RKO (cell line): ENCODE results near the gene MYLK.
"Not testable (repeated sequence)": the region's sequence is repeated elsewhere in the genome, so short reads cannot be mapped to it uniquely, and the experiment has no call there.

Source experiments
- DNase-seq: peaks from one replicate; pipeline ENCODE4 v3.0.0-alpha.2; 2016; ENCODE audit warnings: low spot score

MYLK gene

GRCh38 chr3:123745184-123745855 is 138.8 kb downstream of the MYLK start:
- DNase-seq = no peak

- no peak for DNase-seq
Measured at GRCh38 chr3:123744064-123744463, 140.1 kb downstream of the MYLK start.

- no peak for DNase-seq
Measured at GRCh38 chr3:123743121-123743520, 141.0 kb downstream of the MYLK start.

GRCh38 chr3:123741041-123741511 is 143.1 kb downstream of the MYLK start:
- DNase-seq = no peak

- no peak for DNase-seq
Measured at GRCh38 chr3:123740391-123740822, 143.7 kb downstream of the MYLK start.

- DNase-seq = peak; percentile 31
Measured at GRCh38 chr3:123739754-123740153, 144.4 kb downstream of the MYLK start.

- DNase-seq = no peak
Measured at GRCh38 chr3:123739106-123739505, 145.0 kb downstream of the MYLK start.

GRCh38 chr3:123738522-123738921 is 145.6 kb downstream of the MYLK start:
- DNase-seq = not testable (repeated sequence)

GRCh38 chr3:123737168-123737567 is 147.0 kb downstream of the MYLK start:
- DNase-seq = no peak

- DNase-seq = no peak
Measured at GRCh38 chr3:123735456-123735855, 148.7 kb downstream of the MYLK start.

- no peak for DNase-seq
Measured at GRCh38 chr3:123734527-123734902, 149.6 kb downstream of the MYLK start.

GRCh38 chr3:123733805-123734526 is 150.2 kb downstream of the MYLK start:
- DNase-seq = no peak

- DNase-seq = no peak
Measured at GRCh38 chr3:123733341-123733740, 150.8 kb downstream of the MYLK start.

- DNase-seq = no peak
Measured at GRCh38 chr3:123732447-123732846, 151.7 kb downstream of the MYLK start.

GRCh38 chr3:123730829-123731228 is 153.3 kb downstream of the MYLK start:
- DNase-seq = no peak

GRCh38 chr3:123728991-123729390 is 155.1 kb downstream of the MYLK start:
- DNase-seq = no peak

GRCh38 chr3:123728014-123728413 is 156.1 kb downstream of the MYLK start:
- no peak for DNase-seq

- no peak for DNase-seq
Measured at GRCh38 chr3:123725652-123726400, 158.3 kb downstream of the MYLK start.

- DNase-seq = no peak
Measured at GRCh38 chr3:123724306-123724705, 159.8 kb downstream of the MYLK start.

- DNase-seq = peak; percentile 84
Measured at GRCh38 chr3:123723522-123724168, 160.5 kb downstream of the MYLK start.

GRCh38 chr3:123723070-123723469 is 161.1 kb downstream of the MYLK start:
- DNase-seq = no peak

GRCh38 chr3:123722456-123722855 is 161.7 kb downstream of the MYLK start:
- DNase-seq = no peak
